Ramos (cell line): ENCODE data around the gene WDPCP.
"Not testable (repeated sequence)": the region's sequence is repeated elsewhere in the genome, so short reads cannot be mapped to it uniquely, and the experiment has no call there.

ENCODE experiments used
- in situ Hi-C: fragments of 300-500 bp; cut with MboI; formaldehyde crosslinking; loops from one replicate; pipeline ENCODE4 v1.14.3; 2022; ENCODE audit warnings: low sequenced_read_pairs; ENCODE audit not compliant: unreplicated experiment

WDPCP gene

DNA sequence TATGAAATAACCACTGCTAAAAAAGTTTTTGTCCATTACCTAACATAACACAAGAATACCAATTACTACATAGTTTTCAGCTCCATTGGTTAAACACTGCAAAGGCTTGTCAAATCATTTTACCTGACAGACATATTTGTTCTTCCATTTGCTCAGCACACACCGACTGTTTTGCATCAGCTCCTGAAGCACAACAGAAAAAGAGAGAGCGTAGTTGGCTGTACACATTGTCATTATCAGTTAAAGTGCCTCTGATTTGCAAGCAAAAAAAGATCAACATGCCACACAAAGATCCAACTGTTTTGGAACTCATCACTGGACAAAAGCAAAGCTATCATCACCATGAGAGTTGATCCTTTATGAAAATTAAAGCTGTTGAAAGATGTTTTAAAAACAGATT is 103.8 kb downstream of the WDPCP start:
- in situ Hi-C loops = no loop called here

GRCh38 chr2:63477686-63478085 is 110.6 kb downstream of the WDPCP start:
- in situ Hi-C loops = no loop called here

GRCh38 chr2:63469313-63469712 is 119.0 kb downstream of the WDPCP start:
- in situ Hi-C loops = not testable (repeated sequence)

DNA sequence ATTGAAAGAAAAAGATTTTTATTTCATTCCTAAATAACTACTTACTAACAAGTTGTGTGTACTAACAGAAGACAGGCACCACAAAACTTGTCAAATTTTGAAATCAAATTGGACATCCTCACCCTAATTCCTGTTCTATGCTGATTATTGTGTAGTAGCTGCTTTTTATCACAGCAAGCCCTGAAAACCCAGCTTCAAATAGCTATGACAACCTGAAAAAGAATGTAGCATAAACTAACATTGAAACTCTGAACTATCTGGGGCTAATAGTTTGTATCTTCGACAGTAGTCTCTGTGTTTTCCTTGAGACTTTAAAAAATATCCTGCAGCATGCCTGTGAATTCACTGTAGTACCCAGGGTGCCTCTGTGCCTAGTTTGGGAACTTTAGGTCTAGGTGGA is 122.6 kb downstream of the WDPCP start:
- in situ Hi-C loops = no loop called here

DNA sequence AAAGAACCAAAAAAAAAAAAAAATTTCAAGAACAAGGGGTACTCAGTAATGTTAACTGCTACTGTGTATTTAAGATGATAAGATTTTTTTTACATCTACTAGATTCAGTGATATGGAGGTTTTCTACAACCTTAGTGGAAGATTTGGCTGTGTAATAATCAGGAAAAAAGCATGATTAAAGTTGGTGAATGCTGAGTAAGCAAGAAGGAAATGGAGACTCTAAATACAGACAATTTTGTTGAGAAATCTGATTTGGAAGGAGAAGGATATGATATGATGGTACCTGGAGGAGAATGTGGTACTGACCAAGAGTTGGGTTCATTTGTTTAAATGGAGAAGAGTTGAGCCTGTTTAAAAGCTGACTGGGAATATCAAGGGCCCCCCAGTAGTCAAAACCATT is 125.1 kb downstream of the WDPCP start:
- in situ Hi-C loops = no loop called here

DNA sequence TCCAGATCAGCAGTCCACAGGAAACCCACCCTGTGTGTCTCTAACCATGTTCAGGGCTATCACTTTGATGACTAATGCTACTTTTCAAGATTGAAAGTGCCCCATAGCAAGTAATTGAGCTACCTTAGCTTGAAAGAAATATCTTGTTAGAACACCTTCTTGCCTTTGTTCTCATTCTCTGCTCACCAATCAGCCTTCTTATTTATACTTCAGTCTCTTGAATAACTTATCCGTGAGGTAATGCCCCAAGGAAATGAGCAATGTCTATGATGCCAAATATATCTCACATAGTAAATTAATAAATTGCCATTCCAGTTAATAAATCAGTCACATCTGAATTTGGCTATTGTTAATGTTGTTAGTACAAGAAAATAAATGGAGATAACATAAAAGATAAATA is 141.6 kb downstream of the WDPCP start:
- in situ Hi-C loops = no loop called here

DNA sequence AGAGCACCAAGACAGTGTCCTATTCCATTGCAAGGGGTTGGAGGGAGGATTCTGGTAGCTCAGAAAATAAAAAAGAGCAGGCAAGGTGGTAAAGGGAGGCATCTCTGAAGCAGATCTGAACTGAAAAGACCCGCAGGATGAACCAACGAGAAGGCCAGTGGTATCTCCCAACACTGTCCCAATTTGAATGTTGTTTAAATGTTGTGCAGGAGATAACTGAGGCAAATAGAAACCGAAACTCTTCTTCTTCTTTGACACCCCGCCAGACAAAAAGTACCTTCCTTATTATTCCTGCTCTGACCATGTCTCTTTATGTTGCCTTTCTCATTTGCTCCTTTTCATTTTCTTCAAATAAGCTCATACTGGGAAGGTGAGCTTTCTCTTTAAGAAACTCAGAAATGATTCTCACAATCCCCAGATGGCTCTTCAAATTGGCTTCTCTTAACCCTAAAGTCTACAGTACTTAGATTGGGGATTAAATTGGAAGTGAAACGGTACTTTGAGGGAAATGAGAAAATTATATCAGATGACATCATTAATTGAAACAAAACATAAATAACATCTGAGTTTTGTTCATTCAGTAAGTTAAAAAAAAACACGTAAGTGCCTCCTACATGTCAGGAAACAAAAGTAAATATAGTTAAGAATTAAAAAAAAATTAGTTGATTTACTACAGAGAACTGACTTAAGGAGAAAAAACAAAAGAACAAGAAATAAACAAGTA is 143.6 kb downstream of the WDPCP start:
- in situ Hi-C loops = no loop called here

- in situ Hi-C loops = no loop called here
Measured at GRCh38 chr2:63440612-63441011, 147.7 kb downstream of the WDPCP start.

DNA sequence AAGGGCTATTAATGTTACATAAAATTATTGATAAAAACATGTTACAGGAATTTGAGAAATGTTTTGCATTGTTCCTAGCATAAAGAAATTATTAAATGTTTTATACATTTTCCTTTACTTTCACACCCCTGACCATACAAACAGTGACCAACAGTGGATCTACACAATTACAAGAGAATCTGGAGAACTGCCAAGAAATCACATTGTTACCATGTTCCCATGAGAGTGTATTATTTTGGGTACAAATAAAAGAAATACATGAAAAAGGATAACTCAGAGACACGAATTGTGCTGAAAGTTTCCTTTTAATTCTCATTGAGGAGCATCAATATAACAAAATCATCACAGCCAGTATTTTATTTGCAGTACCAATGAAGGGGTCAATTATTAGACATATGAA is 150.1 kb downstream of the WDPCP start:
- in situ Hi-C loops = no loop called here

- in situ Hi-C loops = no loop called here
Measured at GRCh38 chr2:63436488-63436887, 151.8 kb downstream of the WDPCP start.

DNA sequence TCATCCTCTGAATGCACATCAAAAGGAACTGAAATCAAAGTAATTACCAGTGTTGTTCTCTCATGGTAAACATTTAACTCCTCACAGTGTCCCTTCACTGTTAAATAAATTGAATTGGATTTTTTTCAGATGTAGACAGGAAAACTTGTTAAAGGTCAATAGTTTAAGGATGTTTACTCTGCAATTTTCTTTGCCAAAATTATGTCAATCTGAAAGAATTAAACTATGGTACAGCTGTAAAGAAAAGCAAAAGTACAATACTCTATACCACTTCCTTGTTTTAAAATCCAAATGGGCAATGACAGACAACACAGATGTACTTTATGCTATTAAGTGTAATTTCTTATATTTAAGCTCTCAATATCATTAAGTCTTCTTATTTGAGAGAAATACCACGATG is 153.2 kb downstream of the WDPCP start:
- in situ Hi-C loops = no loop called here

DNA sequence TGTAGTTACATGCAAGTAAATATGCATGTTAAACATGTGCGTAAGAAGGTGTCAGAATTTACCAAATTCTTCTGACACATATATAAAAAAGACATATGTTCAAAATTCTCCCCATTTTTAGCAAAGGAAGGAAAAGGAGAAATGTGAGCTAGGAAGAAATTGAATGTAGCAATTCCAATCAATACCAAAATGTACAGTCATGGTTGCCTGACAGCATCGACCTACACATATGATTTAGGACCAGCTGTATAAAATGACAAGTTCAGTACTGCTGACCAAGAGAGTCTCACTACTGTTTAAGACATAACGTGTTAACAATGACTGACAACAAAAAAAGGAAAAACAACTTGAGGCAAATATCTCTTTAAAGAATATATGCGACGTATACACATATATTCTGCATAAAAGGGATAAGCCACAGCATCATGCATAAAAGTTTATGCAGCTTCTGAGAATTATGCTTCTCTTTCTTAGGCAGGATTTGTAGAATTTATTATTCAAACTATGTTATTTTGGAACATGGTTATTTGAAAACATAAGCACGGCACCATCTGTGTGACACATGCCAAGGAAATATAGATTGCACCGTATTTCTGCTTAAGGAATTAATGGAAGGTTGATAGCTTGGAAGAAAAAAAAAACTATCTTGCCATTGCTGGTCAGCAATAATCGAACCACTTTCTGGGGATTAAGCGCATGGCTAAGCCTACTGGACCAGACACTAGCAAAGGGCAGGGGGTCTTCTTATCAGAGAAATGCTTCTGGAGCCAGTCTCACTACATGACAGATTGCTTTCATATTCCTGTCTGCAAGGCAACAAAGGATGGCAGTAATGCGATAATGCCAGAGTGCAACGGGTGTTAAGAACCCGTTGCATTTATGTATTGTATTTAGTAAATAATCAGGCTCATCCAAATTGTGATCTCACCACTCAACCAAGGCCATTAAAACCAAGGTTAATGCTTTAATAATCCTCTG is 154.0 kb downstream of the WDPCP start:
- in situ Hi-C loops = no loop called here

- in situ Hi-C loops = no loop called here
Measured at GRCh38 chr2:63432373-63432772, 155.9 kb downstream of the WDPCP start.

- in situ Hi-C loops = no loop called here
Measured at GRCh38 chr2:63425606-63426005, 162.7 kb downstream of the WDPCP start.

GRCh38 chr2:63425079-63425416 is 163.2 kb downstream of the WDPCP start:
- in situ Hi-C loops = no loop called here

DNA sequence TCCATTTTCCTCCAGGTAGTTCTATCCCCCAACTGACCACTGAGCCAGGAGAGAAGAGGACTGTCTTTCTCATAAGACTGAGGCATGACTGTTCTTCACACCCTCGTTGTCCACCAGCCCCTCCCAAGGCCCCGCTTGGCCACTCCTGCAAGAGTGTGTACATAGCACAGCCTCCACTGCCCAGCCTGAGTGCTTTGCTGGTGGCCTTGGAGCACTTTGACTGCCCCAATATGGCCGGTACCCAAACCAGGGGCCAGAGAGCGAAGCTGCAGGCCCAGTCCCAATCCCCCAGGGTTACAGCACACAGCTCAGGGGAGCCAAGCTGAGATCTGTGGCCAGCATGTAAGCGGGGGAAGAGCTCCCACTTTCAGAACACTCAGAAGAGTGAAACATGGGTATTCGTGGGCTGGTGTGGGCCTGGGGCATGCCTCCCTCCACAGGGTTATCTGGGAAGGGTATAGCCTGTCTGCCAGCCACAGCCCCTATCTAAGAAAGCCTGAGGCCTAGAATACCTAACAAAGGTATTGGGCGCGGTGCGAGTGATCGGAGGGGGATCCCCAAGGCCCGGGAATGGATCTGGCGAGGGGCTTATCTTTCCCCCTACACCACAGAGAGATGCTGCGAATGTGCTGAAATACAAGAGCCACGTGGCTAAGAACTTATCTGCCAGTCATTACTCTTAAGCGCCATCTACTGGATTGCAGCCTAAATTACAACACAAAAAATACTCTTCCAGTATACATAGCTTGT is 163.8 kb downstream of the WDPCP start:
- in situ Hi-C loops = no loop called here

- in situ Hi-C loops = no loop called here
Measured at GRCh38 chr2:63422556-63422955, 165.7 kb downstream of the WDPCP start.

DNA sequence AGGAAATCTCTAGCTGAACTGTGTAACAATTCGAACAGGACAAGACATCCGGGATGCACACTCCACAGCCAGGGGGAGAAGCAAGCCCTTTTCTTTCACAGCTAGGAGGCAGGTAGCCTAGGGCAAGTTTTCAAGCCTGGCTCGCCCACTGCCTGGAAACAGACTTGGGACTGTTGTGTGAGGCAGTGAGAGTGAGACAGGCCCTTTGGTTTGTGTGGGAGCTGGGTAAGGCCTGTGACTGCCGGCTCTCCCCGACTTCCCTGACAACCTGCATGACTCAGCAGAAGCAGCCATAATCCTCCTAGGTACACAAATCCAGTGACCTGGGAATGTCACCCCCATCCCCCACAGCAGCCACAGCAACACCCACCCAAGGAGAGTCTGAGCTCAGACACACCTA is 179.7 kb downstream of the WDPCP start:
- in situ Hi-C loops = no loop called here

GRCh38 chr2:63406641-63407040 is 181.6 kb downstream of the WDPCP start:
- in situ Hi-C loops = no loop called here

- in situ Hi-C loops = no loop called here
Measured at GRCh38 chr2:63403820-63404219, 184.5 kb downstream of the WDPCP start.

GRCh38 chr2:63402889-63403288 is 185.4 kb downstream of the WDPCP start:
- in situ Hi-C loops = not testable (repeated sequence)
